GM23248 (cell line): Measurements from ENCODE around the gene MNX1.

Experiments
- EZH2 ChIP-seq: fragments of 200-600 bp; sonication (generic); IDR thresholded peaks from 2 replicates; pipeline ENCODE4 v1.6.1; 2018; ENCODE audit warnings: antibody characterized with exemption, mild to moderate bottlenecking; ENCODE audit not compliant: insufficient read depth, poor library complexity, severe bottlenecking
- EZH2phosphoT487 ChIP-seq: fragments of 200-600 bp; sonication (generic); IDR thresholded peaks from 2 replicates; pipeline ENCODE4 v1.6.1; 2018; ENCODE audit warnings: antibody characterized with exemption, moderate library complexity, mild to moderate bottlenecking, low read depth; ENCODE audit not compliant: insufficient read depth

DNA sequence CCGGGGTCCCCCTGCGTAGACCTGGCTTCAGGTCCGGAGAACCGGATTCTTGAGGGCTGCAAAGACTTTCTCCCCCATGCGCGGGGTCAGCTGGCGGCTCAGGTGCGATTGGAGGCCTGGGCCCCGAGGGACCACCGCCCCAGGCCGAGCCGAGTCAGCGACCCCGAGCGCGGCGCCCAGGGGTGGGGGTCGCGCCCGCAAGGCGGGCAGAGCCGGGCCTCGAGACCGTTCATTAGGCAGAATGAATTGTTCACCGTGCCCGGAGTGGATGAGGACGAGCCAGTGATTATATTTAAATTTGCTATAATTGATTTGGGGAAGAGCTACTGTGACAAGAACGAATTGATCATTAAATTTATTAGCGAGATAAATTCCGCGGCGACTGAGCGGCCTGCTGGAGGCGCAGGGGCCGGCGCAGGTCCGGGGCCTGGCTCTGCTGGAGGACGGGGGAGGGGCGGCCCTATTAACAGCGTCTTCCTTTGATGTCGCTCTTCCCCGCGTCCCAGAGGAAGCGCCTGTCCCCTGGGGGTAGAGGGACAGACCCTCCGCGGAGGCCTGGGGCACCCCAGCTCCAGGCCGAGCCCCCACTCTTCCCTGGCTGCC lies 7.5 kb downstream of the MNX1 start:
- TF ChIP-seq EZH2phosphoT487 = no peak; the same call in 1 of the 2 replicates
- peak; percentile 15 for TF ChIP-seq EZH2
